A673 (cell line): ENCODE data around the gene PDGFRB. TPM values are rescaled to one million over a fixed set of nuclear protein-coding genes. Genes with fewer than 3 reads are reported as not detected.

ENCODE experiments used
- BruUV-seq: library from RNA; stranded (reverse); fragments of 400-500 nt; replicated peaks from 2 replicates; lab custom pipeline; 2021; lab: Mats Ljungman, UMichigan
- CTCF ChIA-PET: fragments of 300-600 bp; sonication (Branson Sonifier 250); formaldehyde crosslinking; loops from one replicate; lab custom pipeline; 2022; ENCODE audit warnings: antibody characterized with exemption; lab: Charles Lee
- POLR2A ChIA-PET: fragments of 300-600 bp; sonication (Branson Sonifier 250); formaldehyde crosslinking; loops from one replicate; lab custom pipeline; 2022; ENCODE audit warnings: antibody characterized with exemption; ENCODE audit not compliant: low non-redundant PET; lab: Charles Lee
- DNase-seq: peaks from one replicate; pipeline ENCODE4 v3.0.0-alpha.2; 2015; ENCODE audit warnings: low spot score
- H3K27ac ChIP-seq: fragments of 200-600 bp; sonication (generic); 2 replicates; pipeline ENCODE4 v1.5.1; 2016; ENCODE audit warnings: mixed run types, low read depth, mild to moderate bottlenecking, mixed read lengths, antibody characterized with exemption, low read length; ENCODE audit not compliant: poor library complexity, severe bottlenecking
- H3K27me3 ChIP-seq: fragments of 200-600 bp; sonication (generic); replicated peaks from 2 replicates; pipeline ENCODE4 v1.6.1; 2017; ENCODE audit warnings: mixed run types, low read depth, mild to moderate bottlenecking, mixed read lengths, antibody characterized with exemption, low read length; ENCODE audit not compliant: insufficient read depth, poor library complexity
- H3K36me3 ChIP-seq: fragments of 200-600 bp; sonication (generic); 2 replicates; pipeline ENCODE4 v1.6.1; 2016; ENCODE audit warnings: mixed run types, mild to moderate bottlenecking, mixed read lengths, antibody characterized with exemption, low read length; ENCODE audit not compliant: insufficient read depth, poor library complexity, severe bottlenecking
- H3K4me1 ChIP-seq: fragments of 200-600 bp; sonication (generic); 2 replicates; pipeline ENCODE4 v1.6.1; 2017; ENCODE audit warnings: mixed run types, mild to moderate bottlenecking, mixed read lengths, antibody characterized with exemption, low read length; ENCODE audit not compliant: insufficient read depth, poor library complexity, severe bottlenecking
- H3K4me3 ChIP-seq: fragments of 200-600 bp; sonication (generic); 2 replicates; pipeline ENCODE4 v1.5.1; 2016; ENCODE audit warnings: low read depth, mixed run types, mild to moderate bottlenecking, mixed read lengths, low read length; ENCODE audit not compliant: poor library complexity, severe bottlenecking
- H3K9me3 ChIP-seq: fragments of 200-600 bp; sonication (generic); 2 replicates; pipeline ENCODE4 v1.6.1; 2016; ENCODE audit warnings: mixed run types, low read depth, mild to moderate bottlenecking, mixed read lengths, antibody characterized with exemption, low read length; ENCODE audit not compliant: poor library complexity, severe bottlenecking
- EZH2 ChIP-seq: fragments of 200-600 bp; sonication (generic); IDR thresholded peaks from 2 replicates; pipeline ENCODE4 v1.6.1; 2017; ENCODE audit warnings: borderline replicate concordance, low read depth, mild to moderate bottlenecking, mixed read lengths, antibody characterized with exemption, low read length; ENCODE audit not compliant: poor library complexity, severe bottlenecking
- intact Hi-C: fragments of 100-400 bp; cut with micrococcal nuclease; formaldehyde crosslinking; loops from one replicate; pipeline ENCODE4 v1.10.0; 2022; ENCODE audit not compliant: unreplicated experiment
- total RNA-seq: library from RNA; stranded (reverse); gene quantifications from 2 replicates; pipeline ENCODE4 v1.2.3, GENCODE V29; 2021
- TF ChIP-seq, protein P1 (sequence below): fragments of 300-800, 200-600 bp; sonication (generic); conservative IDR thresholded peaks from 2 replicates; pipeline ENCODE4 v1.5.1; 2017; ENCODE audit warnings: low read depth, mild to moderate bottlenecking, antibody characterized with exemption, low read length, moderate library complexity, mixed read lengths

PDGFRB gene
- total RNA-seq, 1 experiment from 2014 or later = 25.9 TPM

DNA sequence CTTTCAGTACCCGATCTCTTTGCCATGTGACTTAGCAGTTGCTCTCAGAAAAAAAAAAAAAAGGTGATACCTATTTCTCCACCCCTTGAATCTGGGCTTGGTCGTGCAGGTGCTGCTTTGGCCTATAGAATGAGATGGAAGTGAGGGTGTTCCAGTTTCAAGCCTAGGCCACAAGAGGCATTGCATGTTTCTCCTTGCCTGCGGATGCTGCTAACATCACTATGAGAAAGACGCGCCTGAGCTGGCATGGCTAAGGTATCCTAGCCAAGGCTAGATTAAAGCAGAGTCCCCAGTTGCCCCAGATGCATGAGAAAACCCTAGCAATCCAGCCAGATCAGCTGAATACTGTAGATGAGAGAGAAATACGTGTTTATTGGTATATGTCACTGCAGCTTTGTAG, 54.6 kb downstream of the PDGFRB start:
- CTCF ChIA-PET = no interaction called here
- POLR2A ChIA-PET = no interaction called here

DNA sequence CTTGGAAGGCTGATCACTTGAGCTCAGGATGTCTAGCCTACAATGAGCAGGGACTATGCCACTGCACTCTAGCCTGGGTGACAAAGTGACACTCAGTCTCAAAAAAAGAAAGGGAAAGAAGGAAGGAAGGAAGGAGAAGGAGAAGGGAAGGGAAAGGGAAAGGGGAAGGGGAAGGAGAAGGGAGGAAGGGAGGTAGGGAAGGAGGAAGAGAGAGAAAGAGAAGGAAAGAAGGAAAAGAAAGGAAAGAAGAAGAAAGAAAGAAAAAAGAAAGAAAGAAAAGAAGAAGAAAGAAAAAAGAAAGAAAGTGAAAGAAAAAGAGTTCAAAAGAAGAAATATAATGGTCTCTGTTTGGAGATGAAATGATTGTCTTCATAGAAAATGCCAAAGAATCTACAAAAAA, 58.5 kb downstream of the PDGFRB start:
- Histone ChIP-seq H3K27me3 (peaks cover 10% of the 10 kb centered on the region), H3K36me3 (no peaks in the 10 kb centered on the region), H3K4me1 (no peaks in the 10 kb centered on the region), H3K9me3 (no peaks in the 10 kb centered on the region), H3K4me3 (no peak overlapping the region), H3K27ac (no peak overlapping the region)
- TF ChIP-seq, protein P1, sequence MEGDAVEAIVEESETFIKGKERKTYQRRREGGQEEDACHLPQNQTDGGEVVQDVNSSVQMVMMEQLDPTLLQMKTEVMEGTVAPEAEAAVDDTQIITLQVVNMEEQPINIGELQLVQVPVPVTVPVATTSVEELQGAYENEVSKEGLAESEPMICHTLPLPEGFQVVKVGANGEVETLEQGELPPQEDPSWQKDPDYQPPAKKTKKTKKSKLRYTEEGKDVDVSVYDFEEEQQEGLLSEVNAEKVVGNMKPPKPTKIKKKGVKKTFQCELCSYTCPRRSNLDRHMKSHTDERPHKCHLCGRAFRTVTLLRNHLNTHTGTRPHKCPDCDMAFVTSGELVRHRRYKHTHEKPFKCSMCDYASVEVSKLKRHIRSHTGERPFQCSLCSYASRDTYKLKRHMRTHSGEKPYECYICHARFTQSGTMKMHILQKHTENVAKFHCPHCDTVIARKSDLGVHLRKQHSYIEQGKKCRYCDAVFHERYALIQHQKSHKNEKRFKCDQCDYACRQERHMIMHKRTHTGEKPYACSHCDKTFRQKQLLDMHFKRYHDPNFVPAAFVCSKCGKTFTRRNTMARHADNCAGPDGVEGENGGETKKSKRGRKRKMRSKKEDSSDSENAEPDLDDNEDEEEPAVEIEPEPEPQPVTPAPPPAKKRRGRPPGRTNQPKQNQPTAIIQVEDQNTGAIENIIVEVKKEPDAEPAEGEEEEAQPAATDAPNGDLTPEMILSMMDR = no peak
- no peak for TF ChIP-seq EZH2
- CTCF ChIA-PET = no interaction called here
- POLR2A ChIA-PET = no interaction called here
- BruUV-seq = no TSS peak
- no peak for DNase-seq
- intact Hi-C loops = no loop called here

More for the DNA sequence above, 54.6 kb downstream of the PDGFRB start:
- no peak for DNase-seq
- no peaks in the 10 kb centered on the region for H3K4me1 ChIP-seq
- peaks cover 5% of the 10 kb centered on the region for H3K27me3 ChIP-seq
- no TSS peak for BruUV-seq
- no peak overlapping the region for H3K27ac ChIP-seq
- no peaks in the 10 kb centered on the region for H3K36me3 ChIP-seq
- no peak overlapping the region for H3K4me3 ChIP-seq
- no peaks in the 10 kb centered on the region for H3K9me3 ChIP-seq
- TF ChIP-seq EZH2 = no peak
- TF ChIP-seq, protein P1 = no peak
- intact Hi-C loops = no loop called here

DNA sequence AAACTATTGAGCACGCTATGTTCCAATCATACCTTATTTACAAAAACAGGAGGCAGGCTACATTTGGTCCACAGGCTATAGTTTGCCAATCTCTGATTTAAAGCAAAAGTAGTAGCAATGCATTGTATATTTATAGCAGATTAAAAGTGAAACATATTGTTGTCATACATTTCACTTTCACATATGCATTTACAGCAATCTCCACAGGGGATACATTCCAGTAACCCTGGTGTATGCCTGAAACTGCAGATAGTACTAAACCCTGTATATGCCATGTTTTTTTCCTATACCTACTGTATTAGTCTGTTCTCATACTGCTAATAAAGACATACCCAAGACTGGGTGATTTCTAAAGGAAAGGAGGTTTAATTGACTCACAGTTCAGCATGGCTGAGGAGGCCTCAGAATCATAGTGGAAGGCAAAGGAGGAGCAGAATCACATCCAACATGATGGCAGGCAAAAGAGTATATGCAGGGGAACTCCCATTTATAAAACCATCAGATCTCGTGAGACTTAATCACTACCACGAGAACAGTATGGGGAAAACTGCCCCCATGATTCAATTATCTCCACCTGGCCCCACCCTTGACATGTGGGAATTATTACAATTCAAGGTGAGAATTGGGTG, 63.4 kb downstream of the PDGFRB start:
- peaks cover 24% of the 10 kb centered on the region for H3K27me3 ChIP-seq
- intact Hi-C loops = no loop called here
- H3K27ac ChIP-seq = no peak overlapping the region
- BruUV-seq = no TSS peak
- H3K4me1 ChIP-seq = no peaks in the 10 kb centered on the region
- DNase-seq = no peak
- H3K4me3 ChIP-seq = no peak overlapping the region
- no peaks in the 10 kb centered on the region for H3K9me3 ChIP-seq
- POLR2A ChIA-PET = no interaction called here
- no peak for TF ChIP-seq EZH2
- TF ChIP-seq, protein P1 = no peak
- H3K36me3 ChIP-seq = no peaks in the 10 kb centered on the region
- CTCF ChIA-PET = no interaction called here
